Measurements from ENCODE around the gene BEST4. TPM values are rescaled to one million over a fixed set of nuclear protein-coding genes. Genes with fewer than 3 reads are reported as not detected.
"Not testable (repeated sequence)": the region's sequence is repeated elsewhere in the genome, so short reads cannot be mapped to it uniquely, and the experiment has no call there.

BEST4 gene
- total RNA-seq, 1 experiment from 2014 or later = 0.40 TPM

- TSS peak; percentile 50 for BruUV-seq (replicated peaks)
These were observed 11.8 kb downstream of the BEST4 start for GRCh38 chr1:44775930-44776729.

GRCh38 chr1:44775078-44775929 lies 12.7 kb downstream of the BEST4 start, which contains the start of gene RPS8:
Gene RPS8, plus strand, starts transcription at chr1:44775540. Its CDS starts 57 bp downstream, at chr1:44775597.
- BruUV-seq (replicated peaks) = TSS peak; percentile 96
- H3K36me3 Mint-ChIP-seq (ENCODE audit: insufficient read depth, unreplicated experiment) = peaks cover 56% of the 10 kb centered on the region
- CTCF ChIA-PET = interaction anchor here (1.0 to 1.9 kb wide), 3 partner anchors 9 to 44 kb away, joined by 3 to 4 read pairs (median 3); partner anchors contain the start of genes PLK3 and RNU5D-1
- no peaks in the 10 kb centered on the region for H3K27me3 Mint-ChIP-seq (ENCODE audit: unreplicated experiment)
- peaks cover 19% of the 10 kb centered on the region for H3K4me1 Mint-ChIP-seq (ENCODE audit: low read depth, unreplicated experiment)
- H3K4me3 Mint-ChIP-seq (ENCODE audit: low read depth, unreplicated experiment) = peak within 1 kb of the TSS; percentile 97
- peak within 1 kb of the TSS; percentile 98 for H3K27ac Mint-ChIP-seq (ENCODE audit: unreplicated experiment)
- intact Hi-C loops (cut with micrococcal nuclease; ENCODE audit: unreplicated experiment) = no loop called here
- DNase-seq = peak; percentile 88
- TF ChIP-seq CTCF (IDR thresholded peaks at IDR 0.05; ENCODE audit: unreplicated experiment) = no peak
- H3K9me3 Mint-ChIP-seq (ENCODE audit: low read depth, unreplicated experiment) = no peaks in the 10 kb centered on the region

More at GRCh38 chr1:44775930-44776729, 11.8 kb downstream of the BEST4 start:
- no peak for TF ChIP-seq CTCF (IDR thresholded peaks at IDR 0.05; ENCODE audit: unreplicated experiment)
- CTCF ChIA-PET = interaction anchor here (1.0 to 1.9 kb wide), 3 partner anchors 9 to 45 kb away, joined by 3 to 4 read pairs (median 3); partner anchors contain the start of genes PLK3 and RNU5D-1
- intact Hi-C loops (cut with micrococcal nuclease; ENCODE audit: unreplicated experiment) = no loop called here
- Mint-ChIP-seq H3K4me3 (ENCODE audit: low read depth, unreplicated experiment) (peak overlapping the region; percentile 97), H3K36me3 (ENCODE audit: insufficient read depth, unreplicated experiment) (peaks cover 65% of the 10 kb centered on the region), H3K9me3 (ENCODE audit: low read depth, unreplicated experiment) (no peaks in the 10 kb centered on the region), H3K27ac (ENCODE audit: unreplicated experiment) (peak overlapping the region; percentile 90), H3K27me3 (ENCODE audit: unreplicated experiment) (no peaks in the 10 kb centered on the region), H3K4me1 (ENCODE audit: low read depth, unreplicated experiment) (peaks cover 19% of the 10 kb centered on the region)
- DNase-seq = no peak

GRCh38 chr1:44766421-44766820 lies 21.5 kb downstream of the BEST4 start:
- H3K27me3 Mint-ChIP-seq (ENCODE audit: unreplicated experiment); BruUV-seq (replicated peaks); H3K4me1 Mint-ChIP-seq (ENCODE audit: low read depth, unreplicated experiment); H3K4me3 Mint-ChIP-seq (ENCODE audit: low read depth, unreplicated experiment); intact Hi-C loops (cut with micrococcal nuclease; ENCODE audit: unreplicated experiment); CTCF ChIA-PET; H3K27ac Mint-ChIP-seq (ENCODE audit: unreplicated experiment); H3K9me3 Mint-ChIP-seq (ENCODE audit: low read depth, unreplicated experiment); DNase-seq: not testable (repeated sequence)
- H3K36me3 Mint-ChIP-seq (ENCODE audit: insufficient read depth, unreplicated experiment) = peaks cover 26% of the 10 kb centered on the region

GRCh38 chr1:44760876-44761275 lies 27.1 kb downstream of the BEST4 start:
- intact Hi-C loops (cut with micrococcal nuclease; ENCODE audit: unreplicated experiment) = no loop called here
- H3K27me3 Mint-ChIP-seq (ENCODE audit: unreplicated experiment) = no peaks in the 10 kb centered on the region
- H3K4me1 Mint-ChIP-seq (ENCODE audit: low read depth, unreplicated experiment) = no peaks in the 10 kb centered on the region
- no peaks in the 10 kb centered on the region for H3K9me3 Mint-ChIP-seq (ENCODE audit: low read depth, unreplicated experiment)
- no peak overlapping the region for H3K4me3 Mint-ChIP-seq (ENCODE audit: low read depth, unreplicated experiment)
- H3K27ac Mint-ChIP-seq (ENCODE audit: unreplicated experiment) = no peak overlapping the region
- DNase-seq = no peak
- CTCF ChIA-PET = interaction anchor here (0.6 kb wide), 1 partner anchor 33 kb away, joined by 5 read pairs; no protein-coding TSS in a partner anchor
- peaks cover 51% of the 10 kb centered on the region for H3K36me3 Mint-ChIP-seq (ENCODE audit: insufficient read depth, unreplicated experiment)
- no peak for TF ChIP-seq CTCF (IDR thresholded peaks at IDR 0.05; ENCODE audit: unreplicated experiment)
- BruUV-seq (replicated peaks) = no TSS peak

Measured in Calu3 (cell line).